GM12873 (cell line): Measurements from ENCODE around the gene MLXIP.

Experiments
- CTCF ChIP-seq: IDR thresholded peaks from 2 replicates; pipeline ENCODE4 v1.5.1; 2012; ENCODE audit warnings: low read depth, mild to moderate bottlenecking, moderate library complexity, low read length, control low read depth; ENCODE audit not compliant: insufficient read depth; ENCODE audit errors: missing control alignments

Gene MLXIP

GRCh38 chr12:122190842-122191668 is 112.5 kb downstream of the MLXIP start:
- peak; percentile 95 for TF ChIP-seq CTCF

GRCh38 chr12:122192441-122192840 is 113.9 kb downstream of the MLXIP start:
- no peak for TF ChIP-seq CTCF

- TF ChIP-seq CTCF: no peak
These were observed 116.2 kb downstream of the MLXIP start for GRCh38 chr12:122194804-122195203.

- no peak for TF ChIP-seq CTCF
These were observed 116.8 kb downstream of the MLXIP start for GRCh38 chr12:122195405-122195804.
